ENCODE results near the gene CELF4.
A peak's percentile ranks its signal among the peaks of the same experiment; 100 is the strongest.

CELF4 gene

GRCh38 chr18:37565101-37565976 is at the start of gene CELF4:
Gene CELF4, minus strand, starts transcription at chr18:37565798.
- DNase-seq (ENCODE audit: low spot score) = no peak

GRCh38 chr18:37613253-37613565 is 47.6 kb upstream of the CELF4 start:
- DNase-seq (ENCODE audit: low spot score) = no peak

DNA sequence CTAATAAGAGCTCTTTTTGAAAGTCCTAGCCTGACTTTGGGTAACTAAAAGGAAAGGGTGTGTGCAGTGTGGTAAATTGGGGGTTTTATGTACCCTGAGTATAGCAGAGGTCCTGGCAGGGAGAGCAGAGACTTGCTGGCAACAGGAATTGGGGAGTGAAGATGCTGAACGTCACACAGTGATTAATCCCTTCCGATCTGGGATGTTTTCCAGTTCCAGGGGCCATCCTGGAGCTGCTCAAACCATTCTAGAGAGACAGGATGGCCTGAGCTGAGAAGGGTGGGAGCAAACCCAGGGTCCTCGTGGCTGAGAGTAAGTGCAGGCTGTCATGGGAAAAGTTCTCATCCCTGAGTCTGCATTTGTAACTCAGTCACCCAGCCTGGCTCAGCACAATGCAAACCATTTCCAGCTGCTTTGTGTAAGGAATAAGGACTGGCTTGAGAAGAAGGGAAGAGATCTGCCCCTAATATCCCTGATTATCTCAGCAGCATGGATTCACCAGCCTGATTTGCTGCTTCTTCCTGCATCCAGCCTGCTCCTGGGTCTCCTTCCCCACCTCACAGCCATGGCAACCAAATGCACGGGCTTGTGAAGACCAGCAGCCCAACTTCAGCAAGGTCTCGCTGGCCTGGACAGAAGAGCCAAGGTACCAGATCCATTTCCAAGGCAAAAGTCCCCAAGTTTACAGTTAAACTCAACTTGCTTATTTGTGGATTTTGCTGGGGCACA is 47.1 kb upstream of the CELF4 start:
- DNase-seq (ENCODE audit: low spot score) = no peak

- DNase-seq (ENCODE audit: low spot score) = no peak
These were observed 46.1 kb upstream of the CELF4 start for GRCh38 chr18:37611614-37612279.

DNA sequence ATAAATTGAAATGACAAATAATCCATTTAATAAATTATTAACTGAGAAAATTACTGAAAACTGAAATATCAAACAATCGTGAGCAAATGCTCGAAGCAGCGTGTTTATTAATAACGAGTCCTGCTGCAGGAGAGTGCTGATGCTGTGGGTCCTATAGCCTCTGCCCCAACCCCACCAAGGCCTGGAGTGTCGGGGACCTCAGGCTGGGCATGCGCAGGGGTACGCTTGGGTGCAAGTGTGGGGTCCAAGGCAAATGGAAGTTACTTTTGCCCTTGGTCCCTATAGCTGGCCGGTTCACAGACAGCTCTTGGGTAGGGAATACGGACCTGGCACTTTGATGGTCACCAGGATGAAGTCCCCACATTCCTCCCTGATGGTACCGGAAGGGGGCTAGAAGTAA is 43.3 kb upstream of the CELF4 start:
- DNase-seq (ENCODE audit: low spot score) = no peak

DNA sequence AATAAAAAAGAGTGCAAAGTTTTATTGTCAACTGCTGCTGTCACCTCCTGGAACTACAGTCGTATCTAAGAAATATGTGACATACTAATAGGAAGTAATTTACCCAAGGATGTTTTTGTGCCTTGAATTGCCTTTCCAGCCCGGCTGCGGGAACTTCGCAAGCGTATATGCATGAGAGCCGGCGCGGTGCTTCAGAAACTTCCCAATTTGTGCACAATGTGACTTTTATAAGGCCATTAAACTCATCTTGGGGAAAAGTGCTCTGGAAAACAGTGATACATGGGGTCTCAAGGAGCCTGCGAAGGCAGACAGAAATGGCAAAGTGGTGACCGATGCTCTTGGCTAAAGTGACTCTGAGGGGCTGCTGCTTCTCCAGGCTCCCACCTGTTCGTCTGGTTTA is 41.7 kb upstream of the CELF4 start:
- no peak for DNase-seq (ENCODE audit: low spot score)

GRCh38 chr18:37604032-37604431 is 38.4 kb upstream of the CELF4 start:
- no peak for DNase-seq (ENCODE audit: low spot score)

DNA sequence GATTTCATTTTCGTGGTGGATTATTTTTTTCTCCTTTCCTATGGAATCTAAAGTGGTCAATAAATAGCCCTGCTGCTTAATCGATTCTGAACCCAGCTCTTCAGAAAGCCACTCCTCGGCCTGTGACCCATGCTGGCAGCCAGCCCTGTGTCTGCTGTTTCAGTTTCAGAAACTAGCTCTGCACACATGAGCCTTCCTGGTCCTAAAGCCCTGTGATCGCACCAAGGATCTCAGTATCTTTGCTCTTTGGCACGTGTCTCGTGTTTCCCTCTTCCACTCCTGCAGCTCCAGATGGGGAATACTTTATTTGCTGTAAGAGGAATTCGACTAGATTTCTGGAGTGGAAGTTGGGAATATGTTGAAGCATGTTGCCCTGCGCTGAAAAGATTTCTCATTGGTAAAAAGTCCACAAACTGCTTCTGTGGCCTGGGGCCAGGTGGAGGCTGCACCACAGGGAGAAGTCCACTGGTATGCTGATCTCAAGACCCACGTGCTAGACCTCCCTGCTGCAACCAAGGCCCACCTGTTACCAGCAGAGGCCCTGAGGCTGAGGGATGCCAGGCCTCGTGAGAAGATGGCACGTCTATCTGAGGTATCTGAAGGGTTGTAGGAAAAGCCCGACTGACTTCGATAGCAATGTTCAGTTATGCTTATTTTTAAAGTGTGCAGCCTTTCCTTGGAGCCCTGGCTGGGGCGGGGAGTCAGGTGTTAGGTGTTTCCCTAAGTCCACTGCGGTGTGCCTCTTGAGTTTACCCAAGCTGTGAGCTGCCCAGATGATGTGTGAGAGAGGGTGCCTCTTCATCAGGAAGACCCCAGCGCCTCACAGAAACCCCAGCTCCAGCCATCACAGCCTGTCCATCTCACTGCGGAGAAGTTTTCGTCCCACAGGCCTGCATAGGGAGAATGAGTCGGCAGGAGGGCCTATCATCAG is 33.6 kb upstream of the CELF4 start:
- no peak for DNase-seq (ENCODE audit: low spot score)

DNA sequence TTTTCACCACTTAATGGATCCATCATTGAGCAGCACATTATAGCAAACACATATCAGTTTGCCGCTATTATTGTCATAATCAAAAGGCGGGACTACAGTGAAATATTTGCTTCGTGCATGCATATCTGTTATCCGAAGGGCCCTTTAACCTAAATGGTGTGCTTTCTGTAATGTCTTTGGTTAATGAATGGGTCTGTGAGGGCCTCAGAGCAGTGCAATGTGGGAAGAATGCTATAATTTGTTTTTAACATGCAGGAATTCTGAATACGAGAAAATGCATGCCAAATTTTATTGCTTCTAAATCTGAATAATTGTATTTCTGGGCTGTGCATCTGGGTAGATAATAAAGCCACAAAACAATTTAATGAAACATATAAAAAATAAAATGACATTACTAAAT is 32.8 kb upstream of the CELF4 start:
- no peak for DNase-seq (ENCODE audit: low spot score)

GRCh38 chr18:37590346-37590745 is 24.7 kb upstream of the CELF4 start:
- DNase-seq (ENCODE audit: low spot score) = no peak

DNA sequence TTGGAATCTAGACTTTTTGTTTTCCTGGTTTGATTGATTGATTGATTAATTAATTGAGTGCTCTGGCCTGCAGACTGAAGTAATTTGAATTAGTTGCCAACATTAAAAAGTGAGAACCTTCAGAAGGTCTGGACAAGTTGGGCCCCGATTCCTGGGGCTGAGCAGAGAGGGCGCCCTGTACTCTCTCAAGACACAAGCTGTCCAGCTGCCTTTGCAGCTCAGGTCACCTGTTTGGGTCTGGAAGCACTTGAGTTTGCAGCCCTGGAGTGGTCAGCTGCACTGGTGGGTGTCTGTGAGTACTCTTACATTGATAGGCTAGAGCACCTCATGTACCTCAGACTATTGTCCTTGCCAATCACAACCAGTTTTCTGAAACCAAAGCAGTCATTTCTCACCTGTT is 22.7 kb upstream of the CELF4 start:
- DNase-seq (ENCODE audit: low spot score) = no peak

GRCh38 chr18:37586656-37587225 is 21.1 kb upstream of the CELF4 start:
- no peak for DNase-seq (ENCODE audit: low spot score)

DNA sequence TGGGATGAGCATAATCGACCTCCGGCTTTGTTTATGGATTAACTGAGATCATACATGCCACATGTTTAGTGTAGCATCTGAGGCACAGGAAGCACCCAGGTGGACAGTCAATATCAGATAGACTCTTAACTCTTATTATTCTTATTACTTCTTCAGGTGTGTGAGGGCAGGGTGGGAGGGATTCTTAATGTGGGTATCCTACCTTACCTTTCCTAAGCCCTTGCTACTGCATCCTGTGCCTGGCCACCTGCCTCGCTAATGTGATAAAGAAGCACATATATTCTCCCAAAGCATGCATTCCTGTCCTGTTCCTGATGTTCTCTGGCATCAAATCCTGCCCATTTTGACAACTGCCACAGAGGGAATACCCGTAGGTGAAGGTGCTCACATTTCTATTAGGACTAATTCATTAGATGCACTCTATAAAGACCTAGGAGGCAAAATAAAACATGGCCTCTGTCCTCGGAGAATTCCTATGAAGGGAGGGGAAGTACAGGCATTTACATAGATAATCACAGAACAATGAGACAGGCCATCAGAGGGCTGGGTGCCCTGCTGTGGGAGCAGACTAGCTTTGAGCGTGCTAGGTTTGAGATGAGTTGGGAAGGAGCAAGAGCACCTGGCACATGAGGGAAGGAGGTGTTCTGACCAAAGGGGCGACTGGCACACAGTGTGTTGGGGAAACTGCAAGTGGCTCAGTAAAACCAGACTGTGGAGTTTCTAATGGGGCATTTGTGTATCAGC is 19.5 kb upstream of the CELF4 start:
- DNase-seq (ENCODE audit: low spot score) = no peak

- no peak for DNase-seq (ENCODE audit: low spot score)
These were observed 18.6 kb upstream of the CELF4 start for GRCh38 chr18:37584217-37584616.

GRCh38 chr18:37582261-37582660 is 16.7 kb upstream of the CELF4 start:
- DNase-seq (ENCODE audit: low spot score) = no peak

- peak; percentile 10 for DNase-seq (ENCODE audit: low spot score)
These were observed 13.4 kb upstream of the CELF4 start for GRCh38 chr18:37578886-37579513.

GRCh38 chr18:37578182-37578678 is 12.6 kb upstream of the CELF4 start:
- DNase-seq (ENCODE audit: low spot score) = no peak

GRCh38 chr18:37577051-37577611 is 11.5 kb upstream of the CELF4 start:
- DNase-seq (ENCODE audit: low spot score) = no peak

DNA sequence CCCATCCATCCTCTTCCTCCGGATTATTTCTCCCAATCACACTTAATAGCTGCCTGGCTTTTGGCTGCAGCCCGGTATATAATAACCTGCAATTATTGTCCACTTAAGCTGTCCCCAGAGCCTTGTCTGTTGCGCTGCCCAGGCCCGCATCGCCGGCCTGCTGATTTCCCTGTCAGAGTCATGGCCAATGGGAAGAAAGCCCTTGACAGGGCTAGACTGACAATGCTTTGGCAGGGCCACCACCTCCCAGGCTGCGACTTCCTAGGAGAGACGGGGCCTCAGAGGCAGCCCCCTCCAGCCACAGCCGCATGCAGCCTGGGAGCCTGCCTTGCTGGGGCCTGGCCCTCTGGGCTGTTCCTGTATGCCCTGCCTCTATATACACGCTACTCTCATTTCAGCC is 10.0 kb upstream of the CELF4 start:
- DNase-seq (ENCODE audit: low spot score) = no peak

DNA sequence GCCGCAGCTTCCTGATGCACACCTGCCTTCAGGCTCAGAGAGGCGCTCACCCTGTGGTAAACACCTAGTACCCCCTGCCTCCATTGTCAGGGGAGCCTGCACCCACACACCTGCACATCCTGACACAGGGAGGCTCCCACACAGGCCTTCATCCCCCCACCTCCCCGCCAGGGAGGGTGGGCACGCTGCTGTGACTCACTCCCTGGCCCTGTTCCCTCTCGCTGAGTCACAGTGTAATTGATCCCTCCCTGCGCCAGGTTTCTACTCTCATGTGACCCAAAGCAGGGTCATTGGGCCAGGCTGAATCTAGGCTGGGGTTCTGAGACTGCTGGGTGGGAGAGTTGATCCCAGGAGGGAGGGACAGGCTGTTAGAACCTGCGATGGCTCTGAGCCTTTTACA is 8.5 kb upstream of the CELF4 start:
- peak; percentile 11 for DNase-seq (ENCODE audit: low spot score)

Measured in COLO829 (cell line).